ENCODE results near the gene SHOX. TPM values are rescaled to one million over a fixed set of nuclear protein-coding genes. Genes with fewer than 3 reads are reported as not detected.
"Not testable (repeated sequence)": the region's sequence is repeated elsewhere in the genome, so short reads cannot be mapped to it uniquely, and the experiment has no call there.

The SHOX gene
- total RNA-seq, result under 0.01 TPM

GRCh38 chrX:630612-631496 is at the start of gene SHOX:
TSS of gene SHOX (plus strand) at chrX:630791. CDS start at chrX:630898, 107 bp downstream.
- no peak for DNase-seq

GRCh38 chrX:581066-581465 is 49.5 kb upstream of the SHOX start:
- no peak for DNase-seq

GRCh38 chrX:581720-582298 is 48.8 kb upstream of the SHOX start:
- no peak for DNase-seq

GRCh38 chrX:584572-584971 is 46.0 kb upstream of the SHOX start:
- no peak for DNase-seq

- DNase-seq, result no peak
Measured at GRCh38 chrX:585115-585808, 45.3 kb upstream of the SHOX start.

- no peak for DNase-seq
Measured at GRCh38 chrX:586351-586750, 44.2 kb upstream of the SHOX start.

- not testable (repeated sequence) for DNase-seq
Measured at GRCh38 chrX:589261-589660, 41.3 kb upstream of the SHOX start.

- no peak for DNase-seq
Measured at GRCh38 chrX:590693-591404, 39.7 kb upstream of the SHOX start.

GRCh38 chrX:599837-600715 is 30.5 kb upstream of the SHOX start:
- DNase-seq, result no peak

GRCh38 chrX:603029-603428 is 27.6 kb upstream of the SHOX start:
- not testable (repeated sequence) for DNase-seq

- DNase-seq, result not testable (repeated sequence)
Measured at GRCh38 chrX:604616-605015, 26.0 kb upstream of the SHOX start.

GRCh38 chrX:608088-608487 is 22.5 kb upstream of the SHOX start:
- DNase-seq, result not testable (repeated sequence)

- no peak for DNase-seq
Measured at GRCh38 chrX:614136-614535, 16.5 kb upstream of the SHOX start.

- DNase-seq, result no peak
Measured at GRCh38 chrX:617401-617800, 13.2 kb upstream of the SHOX start.

GRCh38 chrX:617891-618290 is 12.7 kb upstream of the SHOX start:
- DNase-seq, result no peak

GRCh38 chrX:618304-618703 is 12.3 kb upstream of the SHOX start:
- DNase-seq, result not testable (repeated sequence)

GRCh38 chrX:618761-619450 is 11.7 kb upstream of the SHOX start:
- no peak for DNase-seq

- DNase-seq, result no peak
Measured at GRCh38 chrX:619451-619811, 11.2 kb upstream of the SHOX start.

GRCh38 chrX:619812-620531 is 10.6 kb upstream of the SHOX start:
- no peak for DNase-seq

Measured in occipital lobe (tissue), 2 donors.